GM18498 (cell line): Measurements from ENCODE around the gene IL16.

Source experiments
- ATAC-seq: cut with Tn5 transposase; IDR thresholded peaks from one replicate; pipeline ENCODE4 v1.9.1; 2021; ENCODE audit warnings: mild to moderate bottlenecking, moderate library complexity; ENCODE audit not compliant: unreplicated experiment

IL16 gene

GRCh38 chr15:81254277-81254915 is 57.7 kb downstream of the IL16 start:
- ATAC-seq = no peak

- ATAC-seq = no peak
These were observed 58.2 kb downstream of the IL16 start for GRCh38 chr15:81254916-81255290.

GRCh38 chr15:81255315-81255957 is 58.8 kb downstream of the IL16 start:
- no peak for ATAC-seq

- no peak for ATAC-seq
These were observed 59.3 kb downstream of the IL16 start for GRCh38 chr15:81255958-81256320.

GRCh38 chr15:81256916-81257315 is 60.2 kb downstream of the IL16 start:
- no peak for ATAC-seq

- ATAC-seq = no peak
These were observed 60.8 kb downstream of the IL16 start for GRCh38 chr15:81257435-81257834.

- ATAC-seq = no peak
These were observed 61.8 kb downstream of the IL16 start for GRCh38 chr15:81258455-81258854.

GRCh38 chr15:81259760-81260298 is 63.1 kb downstream of the IL16 start:
- no peak for ATAC-seq

GRCh38 chr15:81261172-81261811 is 64.6 kb downstream of the IL16 start:
- no peak for ATAC-seq

- no peak for ATAC-seq
These were observed 66.8 kb downstream of the IL16 start for GRCh38 chr15:81263477-81263876.

- ATAC-seq = no peak
These were observed 67.6 kb downstream of the IL16 start for GRCh38 chr15:81264072-81264857.

- ATAC-seq = peak; percentile 9
These were observed 68.7 kb downstream of the IL16 start for GRCh38 chr15:81265256-81265943.

GRCh38 chr15:81265944-81266775 is 69.5 kb downstream of the IL16 start:
- ATAC-seq = peak; percentile 84

GRCh38 chr15:81268340-81268739 is 71.7 kb downstream of the IL16 start:
- ATAC-seq = no peak

GRCh38 chr15:81268881-81269601 is 72.4 kb downstream of the IL16 start:
- ATAC-seq = no peak

GRCh38 chr15:81270188-81270587 is 73.5 kb downstream of the IL16 start:
- ATAC-seq = no peak

- ATAC-seq = no peak
These were observed 74.3 kb downstream of the IL16 start for GRCh38 chr15:81270781-81271491.

- no peak for ATAC-seq
These were observed 75.3 kb downstream of the IL16 start for GRCh38 chr15:81271761-81272644.
